HEK293 (cell line): ENCODE results near the gene FANCD2OS.
A peak's percentile ranks its signal among the peaks of the same experiment; 100 is the strongest.

Experiments
- GFI1B ChIP-seq: fragments of 450-650 bp; formaldehyde crosslinking; IDR thresholded peaks from 2 replicates; pipeline ENCODE4 v1.5.1; 2016; ENCODE audit warnings: missing biosample characterization, missing genetic modification characterization
- KLF8 ChIP-seq: fragments of 450-650 bp; formaldehyde crosslinking; IDR thresholded peaks from 2 replicates; pipeline ENCODE4 v1.5.1; 2016; ENCODE audit warnings: missing biosample characterization, missing genetic modification characterization
- MYNN ChIP-seq: fragments of 450-650 bp; formaldehyde crosslinking; IDR thresholded peaks from 2 replicates; pipeline ENCODE4 v1.5.1; 2016; ENCODE audit warnings: missing biosample characterization, missing genetic modification characterization, borderline replicate concordance
- MZF1 ChIP-seq: fragments of 450-650 bp; formaldehyde crosslinking; IDR thresholded peaks from 2 replicates; pipeline ENCODE4 v1.5.1; 2017; ENCODE audit warnings: missing biosample characterization, missing genetic modification characterization, borderline replicate concordance
- SP7 ChIP-seq: fragments of 450-650 bp; formaldehyde crosslinking; IDR thresholded peaks from 2 replicates; pipeline ENCODE4 v1.5.1; 2016; ENCODE audit warnings: missing biosample characterization, missing genetic modification characterization
- ZBTB1 ChIP-seq: fragments of 450-650 bp; formaldehyde crosslinking; IDR thresholded peaks from 2 replicates; pipeline ENCODE4 v1.5.1; 2016; ENCODE audit warnings: missing biosample characterization, missing genetic modification characterization
- ZBTB48 ChIP-seq: fragments of 450-650 bp; formaldehyde crosslinking; IDR thresholded peaks from 2 replicates; pipeline ENCODE4 v1.5.1; 2016; ENCODE audit warnings: missing biosample characterization, missing genetic modification characterization
- ZFHX2 ChIP-seq: fragments of 450-650 bp; formaldehyde crosslinking; conservative IDR thresholded peaks from 2 replicates; pipeline ENCODE4 v1.5.1; 2016; ENCODE audit warnings: missing biosample characterization, missing genetic modification characterization
- ZNF10 ChIP-seq: fragments of 450-650 bp; formaldehyde crosslinking; IDR thresholded peaks from 2 replicates; pipeline ENCODE4 v1.5.1; 2017; ENCODE audit warnings: missing biosample characterization, missing genetic modification characterization
- ZNF114 ChIP-seq: fragments of 450-650 bp; formaldehyde crosslinking; IDR thresholded peaks from 2 replicates; pipeline ENCODE4 v1.5.0; 2017; ENCODE audit warnings: missing biosample characterization, missing genetic modification characterization
- ZNF16 ChIP-seq: fragments of 450-650 bp; formaldehyde crosslinking; IDR thresholded peaks from 2 replicates; pipeline ENCODE4 v1.5.1; 2016; ENCODE audit warnings: low read depth, missing biosample characterization, missing genetic modification characterization
- ZNF184 ChIP-seq: fragments of 450-650 bp; IDR thresholded peaks from 2 replicates; pipeline ENCODE4 v1.5.1; 2018; ENCODE audit warnings: missing biosample characterization, mild to moderate bottlenecking, missing genetic modification characterization
- ZNF292 ChIP-seq: fragments of 450-650 bp; formaldehyde crosslinking; IDR thresholded peaks from 2 replicates; pipeline ENCODE4 v1.5.1; 2016; ENCODE audit warnings: low read depth, missing biosample characterization, missing genetic modification characterization, borderline replicate concordance
- ZNF324 ChIP-seq: fragments of 450-650 bp; formaldehyde crosslinking; IDR thresholded peaks from 2 replicates; pipeline ENCODE4 v1.5.1; 2016; ENCODE audit warnings: missing biosample characterization, missing genetic modification characterization
- ZNF394 ChIP-seq: fragments of 450-650 bp; formaldehyde crosslinking; IDR thresholded peaks from 2 replicates; pipeline ENCODE4 v1.5.1; 2016; ENCODE audit warnings: missing biosample characterization, missing genetic modification characterization, mild to moderate bottlenecking, moderate library complexity, borderline replicate concordance
- ZNF433 ChIP-seq: fragments of 450-650 bp; formaldehyde crosslinking; IDR thresholded peaks from 2 replicates; pipeline ENCODE4 v1.5.1; 2016; ENCODE audit warnings: missing biosample characterization, missing genetic modification characterization, low read depth
- ZNF549 ChIP-seq: fragments of 450-650 bp; IDR thresholded peaks from 2 replicates; pipeline ENCODE4 v1.5.1; 2018; ENCODE audit warnings: missing biosample characterization, missing genetic modification characterization, mild to moderate bottlenecking, inconsistent platforms, moderate library complexity
- ZNF626 ChIP-seq: fragments of 450-650 bp; sonication (Bioruptor Pico); formaldehyde crosslinking; IDR thresholded peaks from 2 replicates; pipeline ENCODE4 v1.5.1; 2018; ENCODE audit warnings: missing biosample characterization, missing genetic modification characterization, inconsistent platforms
- ZNF658 ChIP-seq: fragments of 450-650 bp; formaldehyde crosslinking; IDR thresholded peaks from 2 replicates; pipeline ENCODE4; 2016; ENCODE audit warnings: missing biosample characterization, missing genetic modification characterization
- ZNF677 ChIP-seq: fragments of 450-650 bp; IDR thresholded peaks from 2 replicates; pipeline ENCODE4 v1.5.0; 2018; ENCODE audit warnings: missing biosample characterization, mild to moderate bottlenecking, missing genetic modification characterization, moderate library complexity
- ZNF747 ChIP-seq: fragments of 450-650 bp; formaldehyde crosslinking; IDR thresholded peaks from 2 replicates; pipeline ENCODE4 v1.5.1; 2016; ENCODE audit warnings: missing biosample characterization, missing genetic modification characterization
- ZNF777 ChIP-seq: fragments of 450-650 bp; formaldehyde crosslinking; IDR thresholded peaks from 2 replicates; pipeline ENCODE4 v1.5.1; 2017; ENCODE audit warnings: missing biosample characterization, missing genetic modification characterization, borderline replicate concordance
- ZNF792 ChIP-seq: fragments of 450-650 bp; formaldehyde crosslinking; IDR thresholded peaks from 2 replicates; pipeline ENCODE4 v1.5.1; 2016; ENCODE audit warnings: missing biosample characterization, missing genetic modification characterization
- ZNF830 ChIP-seq: fragments of 450-650 bp; IDR thresholded peaks from 2 replicates; pipeline ENCODE4 v1.5.0; 2018; ENCODE audit warnings: missing biosample characterization, missing genetic modification characterization, low read depth, mild to moderate bottlenecking, moderate library complexity
- ZSCAN16 ChIP-seq: fragments of 450-650 bp; formaldehyde crosslinking; IDR thresholded peaks from 2 replicates; pipeline ENCODE4 v1.5.1; 2016; ENCODE audit warnings: missing biosample characterization, missing genetic modification characterization
- TF ChIP-seq, protein P1 (sequence below): fragments of 450-650 bp; formaldehyde crosslinking; IDR thresholded peaks from 2 replicates; pipeline ENCODE4 v1.5.1; 2016; ENCODE audit warnings: missing biosample characterization, missing genetic modification characterization, low read depth
- TF ChIP-seq, protein P2 (sequence below): fragments of 450-650 bp; formaldehyde crosslinking; IDR thresholded peaks from 2 replicates; pipeline ENCODE4 v1.5.1; 2016; ENCODE audit warnings: missing biosample characterization, missing genetic modification characterization
- TF ChIP-seq, protein P3 (sequence below): fragments of 450-650 bp; formaldehyde crosslinking; IDR thresholded peaks from 2 replicates; pipeline ENCODE4 v1.5.1; 2017; ENCODE audit warnings: missing biosample characterization, missing genetic modification characterization
- TF ChIP-seq, protein P4 (sequence below): fragments of 450-650 bp; formaldehyde crosslinking; IDR thresholded peaks from 2 replicates; pipeline ENCODE4; 2016; ENCODE audit warnings: missing biosample characterization, missing genetic modification characterization
- TF ChIP-seq, protein P5 (sequence below): fragments of 450-650 bp; IDR thresholded peaks from 2 replicates; pipeline ENCODE4 v1.5.1; 2018; ENCODE audit warnings: missing biosample characterization, missing genetic modification characterization
- TF ChIP-seq, protein P6 (sequence below): fragments of 450-650 bp; formaldehyde crosslinking; IDR thresholded peaks from 2 replicates; pipeline ENCODE4 v1.5.1; 2016; ENCODE audit warnings: missing biosample characterization, missing genetic modification characterization

FANCD2OS gene

DNA sequence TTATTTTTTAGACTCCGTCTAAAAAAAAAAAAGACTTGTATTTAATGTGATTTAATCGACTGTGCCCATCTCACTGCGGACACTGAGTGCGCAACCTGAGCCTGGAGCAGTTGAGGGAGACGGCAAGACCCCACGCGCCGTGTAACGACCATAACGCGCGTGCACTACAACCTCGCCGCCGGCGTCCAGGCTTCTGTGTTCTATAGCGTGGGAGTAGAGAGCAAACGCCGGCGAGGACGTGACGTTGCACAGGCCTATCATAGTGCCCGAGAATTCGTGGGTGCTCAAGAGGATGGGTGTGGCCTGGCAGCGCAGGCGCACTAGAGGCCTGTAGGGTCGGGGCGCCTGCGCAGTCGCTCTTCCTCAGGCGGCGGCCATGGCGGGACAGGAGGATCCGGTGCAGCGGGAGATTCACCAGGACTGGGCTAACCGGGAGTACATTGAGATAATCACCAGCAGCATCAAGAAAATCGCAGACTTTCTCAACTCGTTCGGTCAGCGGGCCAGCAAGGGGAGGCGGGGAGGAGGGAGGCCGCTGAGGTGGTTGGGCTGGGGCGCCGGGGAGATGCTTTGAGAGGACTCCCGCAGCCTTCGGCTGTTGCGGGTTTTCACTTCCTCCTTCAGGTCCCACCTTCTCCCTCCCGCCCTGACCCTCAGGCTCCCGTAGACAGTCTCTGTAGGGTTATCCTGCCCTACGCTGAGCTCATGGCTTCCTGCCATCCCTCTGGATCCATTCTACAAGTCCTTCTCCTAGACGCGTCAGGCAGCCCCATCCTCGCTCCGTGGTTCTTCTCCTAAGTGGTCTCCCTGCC is 7.5 kb upstream of the FANCD2OS start, which contains the start of gene BRK1 (continued):
- TF ChIP-seq ZNF658, result no peak
- TF ChIP-seq, protein P1, sequence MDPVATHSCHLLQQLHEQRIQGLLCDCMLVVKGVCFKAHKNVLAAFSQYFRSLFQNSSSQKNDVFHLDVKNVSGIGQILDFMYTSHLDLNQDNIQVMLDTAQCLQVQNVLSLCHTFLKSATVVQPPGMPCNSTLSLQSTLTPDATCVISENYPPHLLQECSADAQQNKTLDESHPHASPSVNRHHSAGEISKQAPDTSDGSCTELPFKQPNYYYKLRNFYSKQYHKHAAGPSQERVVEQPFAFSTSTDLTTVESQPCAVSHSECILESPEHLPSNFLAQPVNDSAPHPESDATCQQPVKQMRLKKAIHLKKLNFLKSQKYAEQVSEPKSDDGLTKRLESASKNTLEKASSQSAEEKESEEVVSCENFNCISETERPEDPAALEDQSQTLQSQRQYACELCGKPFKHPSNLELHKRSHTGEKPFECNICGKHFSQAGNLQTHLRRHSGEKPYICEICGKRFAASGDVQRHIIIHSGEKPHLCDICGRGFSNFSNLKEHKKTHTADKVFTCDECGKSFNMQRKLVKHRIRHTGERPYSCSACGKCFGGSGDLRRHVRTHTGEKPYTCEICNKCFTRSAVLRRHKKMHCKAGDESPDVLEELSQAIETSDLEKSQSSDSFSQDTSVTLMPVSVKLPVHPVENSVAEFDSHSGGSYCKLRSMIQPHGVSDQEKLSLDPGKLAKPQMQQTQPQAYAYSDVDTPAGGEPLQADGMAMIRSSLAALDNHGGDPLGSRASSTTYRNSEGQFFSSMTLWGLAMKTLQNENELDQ (tag by site-specific recombination), result no peak
- TF ChIP-seq ZNF777, result no peak
- TF ChIP-seq ZNF747, result no peak
- TF ChIP-seq, protein P2, sequence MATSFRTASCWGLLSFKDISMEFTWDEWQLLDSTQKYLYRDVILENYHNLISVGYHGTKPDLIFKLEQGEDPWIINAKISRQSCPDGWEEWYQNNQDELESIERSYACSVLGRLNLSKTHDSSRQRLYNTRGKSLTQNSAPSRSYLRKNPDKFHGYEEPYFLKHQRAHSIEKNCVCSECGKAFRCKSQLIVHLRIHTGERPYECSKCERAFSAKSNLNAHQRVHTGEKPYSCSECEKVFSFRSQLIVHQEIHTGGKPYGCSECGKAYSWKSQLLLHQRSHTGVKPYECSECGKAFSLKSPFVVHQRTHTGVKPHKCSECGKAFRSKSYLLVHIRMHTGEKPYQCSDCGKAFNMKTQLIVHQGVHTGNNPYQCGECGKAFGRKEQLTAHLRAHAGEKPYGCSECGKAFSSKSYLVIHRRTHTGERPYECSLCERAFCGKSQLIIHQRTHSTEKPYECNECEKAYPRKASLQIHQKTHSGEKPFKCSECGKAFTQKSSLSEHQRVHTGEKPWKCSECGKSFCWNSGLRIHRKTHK (tag by site-specific recombination), result no peak
- peak; percentile 46 for TF ChIP-seq SP7
- no peak for TF ChIP-seq ZNF292 (tag by site-specific recombination)
- TF ChIP-seq ZBTB48 (tag by site-specific recombination), result no peak
- TF ChIP-seq MZF1 (tag by site-specific recombination), result no peak
- TF ChIP-seq ZNF184 (tag by site-specific recombination), result peak; percentile 16; the same call in 1 of the 2 replicates
- no peak for TF ChIP-seq ZNF549 (tag by site-specific recombination)
- TF ChIP-seq ZNF324, result no peak
- TF ChIP-seq ZFHX2 (tag by site-specific recombination), result peak; percentile 88
- no peak for TF ChIP-seq ZSCAN16 (tag by site-specific recombination)
- TF ChIP-seq KLF8 (tag by site-specific recombination), result no peak
- TF ChIP-seq ZNF792 (tag by site-specific recombination), result no peak
- no peak for TF ChIP-seq ZNF394 (tag by site-specific recombination)
- no peak for TF ChIP-seq ZNF16 (tag by site-specific recombination)
- TF ChIP-seq ZNF433 (tag by site-specific recombination), result no peak
- no peak for TF ChIP-seq ZNF626 (tag by site-specific recombination)
- TF ChIP-seq MYNN (tag by site-specific recombination), result no peak
- TF ChIP-seq, protein P3, sequence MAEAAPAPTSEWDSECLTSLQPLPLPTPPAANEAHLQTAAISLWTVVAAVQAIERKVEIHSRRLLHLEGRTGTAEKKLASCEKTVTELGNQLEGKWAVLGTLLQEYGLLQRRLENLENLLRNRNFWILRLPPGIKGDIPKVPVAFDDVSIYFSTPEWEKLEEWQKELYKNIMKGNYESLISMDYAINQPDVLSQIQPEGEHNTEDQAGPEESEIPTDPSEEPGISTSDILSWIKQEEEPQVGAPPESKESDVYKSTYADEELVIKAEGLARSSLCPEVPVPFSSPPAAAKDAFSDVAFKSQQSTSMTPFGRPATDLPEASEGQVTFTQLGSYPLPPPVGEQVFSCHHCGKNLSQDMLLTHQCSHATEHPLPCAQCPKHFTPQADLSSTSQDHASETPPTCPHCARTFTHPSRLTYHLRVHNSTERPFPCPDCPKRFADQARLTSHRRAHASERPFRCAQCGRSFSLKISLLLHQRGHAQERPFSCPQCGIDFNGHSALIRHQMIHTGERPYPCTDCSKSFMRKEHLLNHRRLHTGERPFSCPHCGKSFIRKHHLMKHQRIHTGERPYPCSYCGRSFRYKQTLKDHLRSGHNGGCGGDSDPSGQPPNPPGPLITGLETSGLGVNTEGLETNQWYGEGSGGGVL (tag by site-specific recombination), result peak; percentile 50
- no peak for TF ChIP-seq ZNF114 (tag by site-specific recombination)
- no peak for TF ChIP-seq ZBTB1
- TF ChIP-seq ZNF677 (tag by site-specific recombination), result no peak
- no peak for TF ChIP-seq GFI1B (tag by site-specific recombination)
- no peak for TF ChIP-seq ZNF10 (tag by site-specific recombination)
- TF ChIP-seq, protein P4, sequence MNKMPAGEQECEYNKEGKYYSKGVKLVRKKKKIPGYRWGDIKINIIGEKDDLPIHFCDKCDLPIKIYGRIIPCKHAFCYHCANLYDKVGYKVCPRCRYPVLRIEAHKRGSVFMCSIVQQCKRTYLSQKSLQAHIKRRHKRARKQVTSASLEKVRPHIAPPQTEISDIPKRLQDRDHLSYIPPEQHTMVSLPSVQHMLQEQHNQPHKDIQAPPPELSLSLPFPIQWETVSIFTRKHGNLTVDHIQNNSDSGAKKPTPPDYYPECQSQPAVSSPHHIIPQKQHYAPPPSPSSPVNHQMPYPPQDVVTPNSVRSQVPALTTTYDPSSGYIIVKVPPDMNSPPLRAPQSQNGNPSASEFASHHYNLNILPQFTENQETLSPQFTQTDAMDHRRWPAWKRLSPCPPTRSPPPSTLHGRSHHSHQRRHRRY (tag by site-specific recombination), result no peak
- TF ChIP-seq, protein P5, sequence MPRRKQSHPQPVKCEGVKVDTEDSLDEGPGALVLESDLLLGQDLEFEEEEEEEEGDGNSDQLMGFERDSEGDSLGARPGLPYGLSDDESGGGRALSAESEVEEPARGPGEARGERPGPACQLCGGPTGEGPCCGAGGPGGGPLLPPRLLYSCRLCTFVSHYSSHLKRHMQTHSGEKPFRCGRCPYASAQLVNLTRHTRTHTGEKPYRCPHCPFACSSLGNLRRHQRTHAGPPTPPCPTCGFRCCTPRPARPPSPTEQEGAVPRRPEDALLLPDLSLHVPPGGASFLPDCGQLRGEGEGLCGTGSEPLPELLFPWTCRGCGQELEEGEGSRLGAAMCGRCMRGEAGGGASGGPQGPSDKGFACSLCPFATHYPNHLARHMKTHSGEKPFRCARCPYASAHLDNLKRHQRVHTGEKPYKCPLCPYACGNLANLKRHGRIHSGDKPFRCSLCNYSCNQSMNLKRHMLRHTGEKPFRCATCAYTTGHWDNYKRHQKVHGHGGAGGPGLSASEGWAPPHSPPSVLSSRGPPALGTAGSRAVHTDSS, result no peak
- TF ChIP-seq, protein P6, sequence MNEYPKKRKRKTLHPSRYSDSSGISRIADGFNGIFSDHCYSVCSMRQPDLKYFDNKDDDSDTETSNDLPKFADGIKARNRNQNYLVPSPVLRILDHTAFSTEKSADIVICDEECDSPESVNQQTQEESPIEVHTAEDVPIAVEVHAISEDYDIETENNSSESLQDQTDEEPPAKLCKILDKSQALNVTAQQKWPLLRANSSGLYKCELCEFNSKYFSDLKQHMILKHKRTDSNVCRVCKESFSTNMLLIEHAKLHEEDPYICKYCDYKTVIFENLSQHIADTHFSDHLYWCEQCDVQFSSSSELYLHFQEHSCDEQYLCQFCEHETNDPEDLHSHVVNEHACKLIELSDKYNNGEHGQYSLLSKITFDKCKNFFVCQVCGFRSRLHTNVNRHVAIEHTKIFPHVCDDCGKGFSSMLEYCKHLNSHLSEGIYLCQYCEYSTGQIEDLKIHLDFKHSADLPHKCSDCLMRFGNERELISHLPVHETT (tag by site-specific recombination), result no peak
- no peak for TF ChIP-seq ZNF830 (tag by site-specific recombination)
